HEK293 (cell line): Measurements from ENCODE around the gene CMIP.

Experiments
- CTCF ChIA-PET: fragments of 350-600 bp; formaldehyde crosslinking; extraction: SDS; loops from one replicate; lab custom pipeline; 2021; ENCODE audit warnings: antibody characterized with exemption; lab: Yijun Ruan, JAX
- POLR2A ChIA-PET: fragments of 300-600 bp; formaldehyde crosslinking; extraction: SDS; loops from one replicate; lab custom pipeline; 2020; ENCODE audit warnings: antibody characterized with exemption, inconsistent platforms; lab: Yijun Ruan, JAX
- H3K27ac ChIP-seq: fragments of 200-500 bp; sonication (Bioruptor generic); 2 replicates; pipeline ENCODE4 v1.5.1; 2014; ENCODE audit warnings: low read depth, low read length, control low read depth, inconsistent platforms; ENCODE audit errors: extremely low read depth
- H3K36me3 ChIP-seq, 2 experiments: fragments of 200-500 bp in 1 of 2; sonication (Bioruptor generic) in 1 of 2; 1 replicate in 1 of 2; 2 replicates in 1 of 2; pipeline ENCODE4 v1.5.1; 2014 to 2017; ENCODE audit warnings: inconsistent platforms in 2 of 2, low read length in 2 of 2; ENCODE audit not compliant: control insufficient read depth in 2 of 2, insufficient read depth in 1 of 2
- H3K4me1 ChIP-seq: fragments of 200-500 bp; sonication (Bioruptor generic); 2 replicates; pipeline ENCODE4 v1.5.1; 2014; ENCODE audit warnings: mild to moderate bottlenecking, low read length, inconsistent platforms; ENCODE audit not compliant: control insufficient read depth, insufficient read depth
- H3K4me3 ChIP-seq: 2 replicates; pipeline ENCODE4 v1.5.1; 2011; ENCODE audit warnings: low read depth, mild to moderate bottlenecking, control low read depth, low read length, moderate library complexity
- H3K9me3 ChIP-seq: fragments of 200-500 bp; sonication (Bioruptor generic); 2 replicates; pipeline ENCODE4 v1.5.1; 2014; ENCODE audit warnings: low read depth, low read length, inconsistent platforms; ENCODE audit not compliant: control insufficient read depth, insufficient read depth
- GFI1B ChIP-seq: fragments of 450-650 bp; formaldehyde crosslinking; IDR thresholded peaks from 2 replicates; pipeline ENCODE4 v1.5.1; 2016; ENCODE audit warnings: missing biosample characterization, missing genetic modification characterization
- OVOL3 ChIP-seq: fragments of 450-650 bp; formaldehyde crosslinking; IDR thresholded peaks from 2 replicates; pipeline ENCODE4 v1.5.1; 2016; ENCODE audit warnings: missing biosample characterization, missing genetic modification characterization
- REPIN1 ChIP-seq: fragments of 450-650 bp; formaldehyde crosslinking; IDR thresholded peaks from 2 replicates; pipeline ENCODE4 v1.5.1; 2017; ENCODE audit warnings: missing biosample characterization, missing genetic modification characterization, low read depth
- TRIM28 ChIP-seq: IDR thresholded peaks from 2 replicates; pipeline ENCODE4 v1.6.1; 2011; ENCODE audit warnings: low read length, control low read depth, borderline replicate concordance
- ZBTB21 ChIP-seq: fragments of 450-650 bp; formaldehyde crosslinking; IDR thresholded peaks from 2 replicates; pipeline ENCODE4 v1.5.1; 2017; ENCODE audit warnings: missing biosample characterization, missing genetic modification characterization
- ZBTB7A ChIP-seq: fragments of 450-650 bp; formaldehyde crosslinking; IDR thresholded peaks from 2 replicates; pipeline ENCODE4 v1.5.1; 2016; ENCODE audit warnings: low read depth, missing biosample characterization, missing genetic modification characterization
- ZIC2 ChIP-seq: fragments of 450-650 bp; formaldehyde crosslinking; IDR thresholded peaks from 2 replicates; pipeline ENCODE4 v1.5.1; 2016; ENCODE audit warnings: missing biosample characterization, missing genetic modification characterization
- ZNF10 ChIP-seq: fragments of 450-650 bp; formaldehyde crosslinking; IDR thresholded peaks from 2 replicates; pipeline ENCODE4 v1.5.1; 2017; ENCODE audit warnings: missing biosample characterization, missing genetic modification characterization
- ZNF146 ChIP-seq: fragments of 450-650 bp; formaldehyde crosslinking; IDR thresholded peaks from 2 replicates; pipeline ENCODE4 v1.5.1; 2016; ENCODE audit warnings: missing biosample characterization, missing genetic modification characterization
- ZNF16 ChIP-seq: fragments of 450-650 bp; formaldehyde crosslinking; IDR thresholded peaks from 2 replicates; pipeline ENCODE4 v1.5.1; 2016; ENCODE audit warnings: low read depth, missing biosample characterization, missing genetic modification characterization
- ZNF169 ChIP-seq: fragments of 450-650 bp; formaldehyde crosslinking; IDR thresholded peaks from 2 replicates; pipeline ENCODE4 v1.5.1; 2016; ENCODE audit warnings: missing biosample characterization, missing genetic modification characterization
- ZNF2 ChIP-seq: fragments of 450-650 bp; formaldehyde crosslinking; IDR thresholded peaks from 2 replicates; pipeline ENCODE4 v1.5.1; 2016; ENCODE audit warnings: missing biosample characterization, missing genetic modification characterization
- ZNF302 ChIP-seq: fragments of 450-650 bp; formaldehyde crosslinking; IDR thresholded peaks from 2 replicates; pipeline ENCODE4 v1.5.1; 2016; ENCODE audit warnings: missing biosample characterization, missing genetic modification characterization, low read depth
- ZNF335 ChIP-seq: fragments of 450-650 bp; formaldehyde crosslinking; conservative IDR thresholded peaks from 2 replicates; pipeline ENCODE4 v1.5.1; 2016; ENCODE audit warnings: missing biosample characterization, missing genetic modification characterization
- ZNF394 ChIP-seq: fragments of 450-650 bp; formaldehyde crosslinking; IDR thresholded peaks from 2 replicates; pipeline ENCODE4 v1.5.1; 2016; ENCODE audit warnings: missing biosample characterization, missing genetic modification characterization, mild to moderate bottlenecking, moderate library complexity, borderline replicate concordance
- ZNF544 ChIP-seq: fragments of 450-650 bp; formaldehyde crosslinking; IDR thresholded peaks from 2 replicates; pipeline ENCODE4 v1.5.0; 2017; ENCODE audit warnings: missing biosample characterization, missing genetic modification characterization
- ZNF600 ChIP-seq: fragments of 450-650 bp; formaldehyde crosslinking; IDR thresholded peaks from 2 replicates; pipeline ENCODE4 v1.5.1; 2016; ENCODE audit warnings: missing biosample characterization, missing genetic modification characterization
- ZNF701 ChIP-seq: fragments of 450-650 bp; formaldehyde crosslinking; IDR thresholded peaks from 2 replicates; pipeline ENCODE4 v1.5.1; 2016; ENCODE audit warnings: missing biosample characterization, missing genetic modification characterization
- ZNF830 ChIP-seq: fragments of 450-650 bp; IDR thresholded peaks from 2 replicates; pipeline ENCODE4 v1.5.0; 2018; ENCODE audit warnings: missing biosample characterization, missing genetic modification characterization, low read depth, mild to moderate bottlenecking, moderate library complexity
- TF ChIP-seq, protein P1 (sequence below): fragments of 450-650 bp; formaldehyde crosslinking; IDR thresholded peaks from 2 replicates; pipeline ENCODE4 v1.5.1; 2016; ENCODE audit warnings: missing biosample characterization, missing genetic modification characterization, low read depth
- TF ChIP-seq, protein P2 (sequence below): fragments of 450-650 bp; formaldehyde crosslinking; IDR thresholded peaks from 2 replicates; pipeline ENCODE4 v1.5.1; 2016; ENCODE audit warnings: missing biosample characterization, missing genetic modification characterization
- TF ChIP-seq, protein P3 (sequence below): fragments of 450-650 bp; formaldehyde crosslinking; IDR thresholded peaks from 2 replicates; pipeline ENCODE4 v1.5.1; 2016; ENCODE audit warnings: missing biosample characterization, missing genetic modification characterization

The CMIP gene

DNA sequence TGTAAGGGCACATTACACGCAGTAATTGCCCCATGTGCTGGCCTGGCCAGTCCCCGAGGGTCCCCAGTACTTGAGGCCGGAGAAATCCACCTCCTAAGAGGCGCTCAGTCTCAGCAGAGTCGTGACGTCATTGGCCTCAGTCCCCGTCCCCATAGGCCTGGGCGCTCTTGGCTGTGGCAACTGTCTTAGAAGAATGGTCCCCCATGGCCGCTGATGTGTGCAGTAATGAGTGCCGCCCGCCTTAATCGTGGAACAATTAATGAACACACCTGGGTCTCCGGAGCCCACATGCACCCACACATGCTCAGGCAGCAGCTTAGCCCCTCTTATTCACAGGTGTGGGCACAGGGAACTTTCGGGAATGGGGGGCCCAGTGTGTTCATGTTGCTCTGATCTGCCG, 248.0 kb downstream of the CMIP start:
- Histone ChIP-seq H3K4me3 (no peak overlapping the region), H3K4me1 (no peaks in the 10 kb centered on the region)
- POLR2A ChIA-PET: no interaction called here
- TF ChIP-seq ZNF600: no peak
- no peak for TF ChIP-seq ZNF16
- no peak for TF ChIP-seq ZNF394
- TF ChIP-seq, protein P1, sequence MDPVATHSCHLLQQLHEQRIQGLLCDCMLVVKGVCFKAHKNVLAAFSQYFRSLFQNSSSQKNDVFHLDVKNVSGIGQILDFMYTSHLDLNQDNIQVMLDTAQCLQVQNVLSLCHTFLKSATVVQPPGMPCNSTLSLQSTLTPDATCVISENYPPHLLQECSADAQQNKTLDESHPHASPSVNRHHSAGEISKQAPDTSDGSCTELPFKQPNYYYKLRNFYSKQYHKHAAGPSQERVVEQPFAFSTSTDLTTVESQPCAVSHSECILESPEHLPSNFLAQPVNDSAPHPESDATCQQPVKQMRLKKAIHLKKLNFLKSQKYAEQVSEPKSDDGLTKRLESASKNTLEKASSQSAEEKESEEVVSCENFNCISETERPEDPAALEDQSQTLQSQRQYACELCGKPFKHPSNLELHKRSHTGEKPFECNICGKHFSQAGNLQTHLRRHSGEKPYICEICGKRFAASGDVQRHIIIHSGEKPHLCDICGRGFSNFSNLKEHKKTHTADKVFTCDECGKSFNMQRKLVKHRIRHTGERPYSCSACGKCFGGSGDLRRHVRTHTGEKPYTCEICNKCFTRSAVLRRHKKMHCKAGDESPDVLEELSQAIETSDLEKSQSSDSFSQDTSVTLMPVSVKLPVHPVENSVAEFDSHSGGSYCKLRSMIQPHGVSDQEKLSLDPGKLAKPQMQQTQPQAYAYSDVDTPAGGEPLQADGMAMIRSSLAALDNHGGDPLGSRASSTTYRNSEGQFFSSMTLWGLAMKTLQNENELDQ (tag by site-specific recombination): no peak
- TF ChIP-seq, protein P2, sequence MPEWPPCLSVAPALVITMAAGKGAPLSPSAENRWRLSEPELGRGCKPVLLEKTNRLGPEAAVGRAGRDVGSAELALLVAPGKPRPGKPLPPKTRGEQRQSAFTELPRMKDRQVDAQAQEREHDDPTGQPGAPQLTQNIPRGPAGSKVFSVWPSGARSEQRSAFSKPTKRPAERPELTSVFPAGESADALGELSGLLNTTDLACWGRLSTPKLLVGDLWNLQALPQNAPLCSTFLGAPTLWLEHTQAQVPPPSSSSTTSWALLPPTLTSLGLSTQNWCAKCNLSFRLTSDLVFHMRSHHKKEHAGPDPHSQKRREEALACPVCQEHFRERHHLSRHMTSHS (tag by site-specific recombination): no peak
- no peak for TF ChIP-seq REPIN1 (tag by site-specific recombination)
- TF ChIP-seq ZNF169 (tag by site-specific recombination): no peak
- TF ChIP-seq ZNF701 (tag by site-specific recombination): no peak
- TF ChIP-seq ZNF10 (tag by site-specific recombination): no peak
- TF ChIP-seq TRIM28: no peak
- TF ChIP-seq, protein P3, sequence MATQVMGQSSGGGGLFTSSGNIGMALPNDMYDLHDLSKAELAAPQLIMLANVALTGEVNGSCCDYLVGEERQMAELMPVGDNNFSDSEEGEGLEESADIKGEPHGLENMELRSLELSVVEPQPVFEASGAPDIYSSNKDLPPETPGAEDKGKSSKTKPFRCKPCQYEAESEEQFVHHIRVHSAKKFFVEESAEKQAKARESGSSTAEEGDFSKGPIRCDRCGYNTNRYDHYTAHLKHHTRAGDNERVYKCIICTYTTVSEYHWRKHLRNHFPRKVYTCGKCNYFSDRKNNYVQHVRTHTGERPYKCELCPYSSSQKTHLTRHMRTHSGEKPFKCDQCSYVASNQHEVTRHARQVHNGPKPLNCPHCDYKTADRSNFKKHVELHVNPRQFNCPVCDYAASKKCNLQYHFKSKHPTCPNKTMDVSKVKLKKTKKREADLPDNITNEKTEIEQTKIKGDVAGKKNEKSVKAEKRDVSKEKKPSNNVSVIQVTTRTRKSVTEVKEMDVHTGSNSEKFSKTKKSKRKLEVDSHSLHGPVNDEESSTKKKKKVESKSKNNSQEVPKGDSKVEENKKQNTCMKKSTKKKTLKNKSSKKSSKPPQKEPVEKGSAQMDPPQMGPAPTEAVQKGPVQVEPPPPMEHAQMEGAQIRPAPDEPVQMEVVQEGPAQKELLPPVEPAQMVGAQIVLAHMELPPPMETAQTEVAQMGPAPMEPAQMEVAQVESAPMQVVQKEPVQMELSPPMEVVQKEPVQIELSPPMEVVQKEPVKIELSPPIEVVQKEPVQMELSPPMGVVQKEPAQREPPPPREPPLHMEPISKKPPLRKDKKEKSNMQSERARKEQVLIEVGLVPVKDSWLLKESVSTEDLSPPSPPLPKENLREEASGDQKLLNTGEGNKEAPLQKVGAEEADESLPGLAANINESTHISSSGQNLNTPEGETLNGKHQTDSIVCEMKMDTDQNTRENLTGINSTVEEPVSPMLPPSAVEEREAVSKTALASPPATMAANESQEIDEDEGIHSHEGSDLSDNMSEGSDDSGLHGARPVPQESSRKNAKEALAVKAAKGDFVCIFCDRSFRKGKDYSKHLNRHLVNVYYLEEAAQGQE (tag by site-specific recombination): no peak
- TF ChIP-seq OVOL3 (tag by site-specific recombination): no peak
- no peak for TF ChIP-seq ZNF302
- TF ChIP-seq ZNF146 (tag by site-specific recombination): no peak
- TF ChIP-seq, all 188 proteins: peak for 0
- CTCF ChIA-PET: no interaction called here
- H3K36me3 ChIP-seq: peaks cover 0 to 47% of the 10 kb centered on the region in 2 experiments; a peak in 1 of 3 replicates
- H3K27ac ChIP-seq: no peak overlapping the region
- H3K9me3 ChIP-seq: no peaks in the 10 kb centered on the region

DNA sequence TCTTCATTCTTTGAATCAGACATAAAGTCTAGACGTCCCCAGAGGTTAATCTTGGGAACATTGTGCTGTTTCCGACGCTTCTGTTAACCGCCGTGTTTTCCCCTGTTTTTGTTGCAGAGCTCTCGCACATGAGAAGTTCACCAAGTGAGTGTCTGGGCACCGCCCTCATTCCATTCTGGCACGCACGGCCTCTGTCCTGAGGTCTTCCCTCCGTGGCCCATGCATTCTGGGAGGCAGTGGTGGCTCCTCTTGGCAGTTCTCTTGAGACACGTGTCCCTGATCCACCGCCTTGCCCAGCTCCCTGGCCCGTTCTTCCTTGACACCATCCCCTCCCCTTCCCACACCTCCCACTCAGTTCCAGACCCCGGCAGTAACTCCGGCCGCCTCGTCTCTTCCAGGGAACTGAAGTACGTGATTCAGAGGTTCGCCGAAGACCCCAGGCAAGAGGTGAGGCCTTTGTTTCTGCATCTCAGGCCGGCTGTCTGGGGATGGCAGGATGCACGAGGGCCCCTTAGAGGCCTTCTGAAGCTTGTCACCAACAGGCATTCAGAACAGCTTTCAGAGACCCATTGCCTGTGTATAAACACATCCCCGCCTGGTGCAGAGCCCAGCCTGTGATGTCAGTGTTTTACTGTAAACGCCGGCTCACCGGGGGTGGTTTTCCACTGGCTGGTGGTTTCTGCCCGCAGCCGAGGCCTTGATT, 248.6 kb downstream of the CMIP start:
- Histone ChIP-seq H3K27ac (no peak overlapping the region), H3K4me3 (no peak overlapping the region), H3K9me3 (no peaks in the 10 kb centered on the region), H3K4me1 (no peaks in the 10 kb centered on the region), H3K36me3 (peaks cover 0 to 47% of the 10 kb centered on the region in 2 experiments; a peak in 1 of 3 replicates)
- ChIA-PET CTCF (no interaction called here), POLR2A (no interaction called here)
- TF ChIP-seq ZNF544 (no peak), ZBTB7A (tag by site-specific recombination) (no peak), ZBTB21 (tag by site-specific recombination) (no peak), ZNF335 (tag by site-specific recombination) (no peak), ZNF830 (tag by site-specific recombination) (no peak), GFI1B (no peak), ZNF2 (tag by site-specific recombination) (no peak), ZIC2 (tag by site-specific recombination) (no peak)
